ENCODE results near the gene AP1M1.

Gene AP1M1

DNA sequence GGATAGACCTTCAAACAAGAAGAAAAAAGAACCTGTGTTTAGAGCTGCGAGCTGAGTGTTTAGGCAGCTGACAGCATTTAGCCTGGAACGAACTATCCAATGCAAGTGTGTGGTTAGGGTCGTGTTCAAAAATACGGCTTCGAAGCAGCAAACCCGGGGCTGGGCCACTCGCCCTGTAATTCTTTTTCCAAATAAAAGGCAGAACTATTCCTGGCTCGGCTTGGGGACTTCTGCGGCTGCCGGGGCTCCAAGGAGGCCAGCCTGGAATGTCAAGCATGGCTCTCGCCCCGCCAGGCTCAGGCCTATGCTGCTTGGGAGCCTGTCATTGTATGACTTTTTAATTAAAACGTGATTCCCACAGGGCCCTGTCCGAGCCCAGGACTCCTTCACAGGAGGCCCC lies 75.2 kb downstream of the AP1M1 start:
- no peak overlapping the region for H3K4ac ChIP-seq (ENCODE audit: low read depth, low read length)
- H2AK5ac ChIP-seq (ENCODE audit: low read length) = no peak overlapping the region
- no peaks in the 10 kb centered on the region for H3K27me3 ChIP-seq (ENCODE audit: insufficient read depth, low read length)
- no peak for DNase-seq
- no peak overlapping the region for H2AFZ ChIP-seq (ENCODE audit: insufficient read depth, low read length, poor library complexity)
- H3K27ac ChIP-seq (ENCODE audit: low read depth, low read length) = no peak overlapping the region
- H3K4me3 ChIP-seq (ENCODE audit: low read depth, low read length) = no peak overlapping the region
- no CpG with 5 or more reads among the region's 14 CpGs for WGBS (ENCODE audit: extremely low coverage, insufficient coverage, insufficient read length)
- H4K91ac ChIP-seq (ENCODE audit: low read depth, low read length) = no peak overlapping the region
- H3K18ac ChIP-seq (ENCODE audit: low read length) = no peak overlapping the region
- no peaks in the 10 kb centered on the region for H3K4me1 ChIP-seq (ENCODE audit: control insufficient read depth in 1 of 2, insufficient read depth in 2 of 2, low read length in 2 of 2)
- H3K79me2 ChIP-seq (ENCODE audit: control insufficient read depth, insufficient read depth, low read length, poor library complexity) = no peaks in the 10 kb centered on the region
- H4K12ac ChIP-seq (ENCODE audit: low read depth, low read length) = no peak overlapping the region
- H3K9ac ChIP-seq (ENCODE audit: low read length) = no peak overlapping the region
- H3K79me1 ChIP-seq (ENCODE audit: low read length) = no peaks in the 10 kb centered on the region
- no peak overlapping the region for H2BK5ac ChIP-seq (ENCODE audit: low read depth, low read length, poor library complexity)
- no peaks in the 10 kb centered on the region for H3K36me3 ChIP-seq (ENCODE audit: control insufficient read depth in 1 of 2, insufficient read depth in 2 of 2, low read length in 2 of 2)
- H3K23ac ChIP-seq (ENCODE audit: low read length) = no peak overlapping the region
- no peak overlapping the region for H3K4me2 ChIP-seq (ENCODE audit: low read length)
- no peaks in the 10 kb centered on the region for H3K9me3 ChIP-seq (ENCODE audit: insufficient read depth, low read depth, low read length)
- H3K14ac ChIP-seq (ENCODE audit: low read length) = no peak overlapping the region
- H2BK12ac ChIP-seq (ENCODE audit: low read length) = no peak overlapping the region
- no peak overlapping the region for H4K8ac ChIP-seq (ENCODE audit: low read depth, low read length)
- no peak overlapping the region for H2BK120ac ChIP-seq (ENCODE audit: insufficient read depth, low read length, poor library complexity)

DNA sequence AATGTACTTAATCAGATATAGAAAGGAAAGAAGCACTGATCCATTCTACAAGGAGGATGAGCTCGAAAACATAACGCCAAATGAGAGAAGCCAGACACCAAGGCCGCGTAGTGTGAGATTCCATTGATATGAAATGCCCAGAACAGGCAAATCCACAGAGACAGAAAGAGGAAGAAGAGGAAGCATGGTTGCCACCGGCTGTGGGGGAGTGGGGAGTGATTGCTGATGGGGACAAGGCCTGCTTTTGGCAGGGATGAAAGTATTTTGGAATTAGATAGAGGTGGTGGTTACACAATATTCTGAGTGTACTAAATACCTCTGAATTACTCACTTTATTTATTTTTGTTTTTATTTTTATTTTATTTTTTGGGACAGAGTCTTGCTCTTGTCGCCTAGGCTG lies 76.7 kb downstream of the AP1M1 start:
- Histone ChIP-seq H2AFZ (ENCODE audit: insufficient read depth, low read length, poor library complexity) (no peak overlapping the region), H4K91ac (ENCODE audit: low read depth, low read length) (no peak overlapping the region), H2BK5ac (ENCODE audit: low read depth, low read length, poor library complexity) (no peak overlapping the region), H4K8ac (ENCODE audit: low read depth, low read length) (no peak overlapping the region), H3K14ac (ENCODE audit: low read length) (no peak overlapping the region), H3K4ac (ENCODE audit: low read depth, low read length) (no peak overlapping the region), H3K4me1 (ENCODE audit: control insufficient read depth in 1 of 2, insufficient read depth in 2 of 2, low read length in 2 of 2) (no peaks in the 10 kb centered on the region), H3K79me1 (ENCODE audit: low read length) (no peaks in the 10 kb centered on the region), H3K18ac (ENCODE audit: low read length) (no peak overlapping the region), H3K4me3 (ENCODE audit: low read depth, low read length) (no peak overlapping the region), H3K9ac (ENCODE audit: low read length) (no peak overlapping the region), H3K79me2 (ENCODE audit: control insufficient read depth, insufficient read depth, low read length, poor library complexity) (no peaks in the 10 kb centered on the region), H2AK5ac (ENCODE audit: low read length) (no peak overlapping the region), H2BK12ac (ENCODE audit: low read length) (no peak overlapping the region), H3K4me2 (ENCODE audit: low read length) (no peak overlapping the region), H3K23ac (ENCODE audit: low read length) (no peak overlapping the region), H3K36me3 (ENCODE audit: control insufficient read depth in 1 of 2, insufficient read depth in 2 of 2, low read length in 2 of 2) (no peaks in the 10 kb centered on the region), H4K12ac (ENCODE audit: low read depth, low read length) (no peak overlapping the region), H3K27ac (ENCODE audit: low read depth, low read length) (no peak overlapping the region), H3K27me3 (ENCODE audit: insufficient read depth, low read length) (no peaks in the 10 kb centered on the region), H2BK120ac (ENCODE audit: insufficient read depth, low read length, poor library complexity) (no peak overlapping the region), H3K9me3 (ENCODE audit: insufficient read depth, low read depth, low read length) (no peaks in the 10 kb centered on the region)
- no CpG with 5 or more reads among the region's 6 CpGs for WGBS (ENCODE audit: extremely low coverage, insufficient coverage, insufficient read length)
- no peak for DNase-seq

DNA sequence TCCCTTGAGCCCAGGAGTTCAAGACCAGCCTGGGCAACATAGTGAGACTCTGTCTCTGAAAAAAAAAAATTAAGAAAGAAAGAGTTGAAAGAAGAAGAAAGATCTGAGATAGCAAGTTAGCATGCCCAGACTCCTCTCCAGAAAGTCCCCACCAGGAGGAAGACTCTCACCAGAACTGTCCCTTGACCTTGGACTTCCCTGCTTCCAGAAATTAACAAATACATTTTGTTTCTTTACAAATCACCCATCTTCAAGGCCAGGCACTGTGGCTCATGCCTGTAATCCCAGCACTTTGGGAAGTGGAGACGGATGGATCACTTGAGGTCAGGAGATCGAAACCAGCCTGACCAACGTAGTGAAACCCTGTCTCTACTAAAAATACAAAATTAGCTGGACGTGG lies 82.6 kb downstream of the AP1M1 start:
- H2BK5ac ChIP-seq (ENCODE audit: low read depth, low read length, poor library complexity) = no peak overlapping the region
- H3K4me2 ChIP-seq (ENCODE audit: low read length) = no peak overlapping the region
- H3K9ac ChIP-seq (ENCODE audit: low read length) = no peak overlapping the region
- H4K12ac ChIP-seq (ENCODE audit: low read depth, low read length) = no peak overlapping the region
- H3K23ac ChIP-seq (ENCODE audit: low read length) = no peak overlapping the region
- H3K79me1 ChIP-seq (ENCODE audit: low read length) = no peaks in the 10 kb centered on the region
- H3K4ac ChIP-seq (ENCODE audit: low read depth, low read length) = no peak overlapping the region
- no peaks in the 10 kb centered on the region for H3K27me3 ChIP-seq (ENCODE audit: insufficient read depth, low read length)
- no peak overlapping the region for H4K91ac ChIP-seq (ENCODE audit: low read depth, low read length)
- H2BK120ac ChIP-seq (ENCODE audit: insufficient read depth, low read length, poor library complexity) = no peak overlapping the region
- no peak overlapping the region for H3K14ac ChIP-seq (ENCODE audit: low read length)
- no peak overlapping the region for H2BK12ac ChIP-seq (ENCODE audit: low read length)
- H4K8ac ChIP-seq (ENCODE audit: low read depth, low read length) = no peak overlapping the region
- H3K27ac ChIP-seq (ENCODE audit: low read depth, low read length) = no peak overlapping the region
- no peak for DNase-seq
- no peaks in the 10 kb centered on the region for H3K9me3 ChIP-seq (ENCODE audit: insufficient read depth, low read depth, low read length)
- no peak overlapping the region for H3K18ac ChIP-seq (ENCODE audit: low read length)
- no peaks in the 10 kb centered on the region for H3K4me1 ChIP-seq (ENCODE audit: control insufficient read depth in 1 of 2, insufficient read depth in 2 of 2, low read length in 2 of 2)
- no peaks in the 10 kb centered on the region for H3K79me2 ChIP-seq (ENCODE audit: control insufficient read depth, insufficient read depth, low read length, poor library complexity)
- H2AK5ac ChIP-seq (ENCODE audit: low read length) = no peak overlapping the region
- H2AFZ ChIP-seq (ENCODE audit: insufficient read depth, low read length, poor library complexity) = no peak overlapping the region
- H3K4me3 ChIP-seq (ENCODE audit: low read depth, low read length) = no peak overlapping the region
- WGBS (ENCODE audit: extremely low coverage, insufficient coverage, insufficient read length) = no CpG with 5 or more reads among the region's 4 CpGs
- H3K36me3 ChIP-seq (ENCODE audit: control insufficient read depth in 1 of 2, insufficient read depth in 2 of 2, low read length in 2 of 2) = no peaks in the 10 kb centered on the region

DNA sequence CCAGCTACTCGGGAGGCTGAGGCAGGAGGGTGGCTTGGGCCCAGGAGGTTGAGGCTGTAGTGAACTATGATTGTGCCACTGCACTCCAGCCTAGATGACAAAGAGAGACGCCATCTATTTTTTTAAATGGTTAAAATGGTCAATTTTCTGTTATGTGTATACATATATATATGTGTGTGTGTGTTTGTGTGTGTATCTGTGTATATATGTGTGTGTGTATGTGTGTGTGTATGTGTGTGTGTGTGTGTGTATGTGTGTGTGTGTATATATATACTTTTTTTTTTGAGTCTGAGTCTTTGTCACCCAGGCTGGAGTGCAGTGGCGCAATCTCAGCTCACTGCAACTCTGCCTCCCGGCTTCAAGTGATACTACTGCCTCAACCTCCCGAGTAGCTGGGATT lies 84.0 kb downstream of the AP1M1 start:
- Histone ChIP-seq H3K79me2 (ENCODE audit: control insufficient read depth, insufficient read depth, low read length, poor library complexity) (no peaks in the 10 kb centered on the region), H4K91ac (ENCODE audit: low read depth, low read length) (no peak overlapping the region), H2BK5ac (ENCODE audit: low read depth, low read length, poor library complexity) (no peak overlapping the region), H3K18ac (ENCODE audit: low read length) (no peak overlapping the region), H3K9me3 (ENCODE audit: insufficient read depth, low read depth, low read length) (no peaks in the 10 kb centered on the region), H3K4me3 (ENCODE audit: low read depth, low read length) (no peak overlapping the region), H3K79me1 (ENCODE audit: low read length) (no peaks in the 10 kb centered on the region), H3K4ac (ENCODE audit: low read depth, low read length) (no peak overlapping the region), H3K14ac (ENCODE audit: low read length) (no peak overlapping the region), H4K12ac (ENCODE audit: low read depth, low read length) (no peak overlapping the region), H2BK12ac (ENCODE audit: low read length) (no peak overlapping the region), H3K4me1 (ENCODE audit: control insufficient read depth in 1 of 2, insufficient read depth in 2 of 2, low read length in 2 of 2) (no peaks in the 10 kb centered on the region), H3K36me3 (ENCODE audit: control insufficient read depth in 1 of 2, insufficient read depth in 2 of 2, low read length in 2 of 2) (no peaks in the 10 kb centered on the region), H3K27me3 (ENCODE audit: insufficient read depth, low read length) (no peaks in the 10 kb centered on the region), H3K23ac (ENCODE audit: low read length) (no peak overlapping the region), H2BK120ac (ENCODE audit: insufficient read depth, low read length, poor library complexity) (no peak overlapping the region), H2AK5ac (ENCODE audit: low read length) (no peak overlapping the region), H2AFZ (ENCODE audit: insufficient read depth, low read length, poor library complexity) (no peak overlapping the region), H3K9ac (ENCODE audit: low read length) (no peak overlapping the region), H4K8ac (ENCODE audit: low read depth, low read length) (no peak overlapping the region), H3K4me2 (ENCODE audit: low read length) (no peak overlapping the region), H3K27ac (ENCODE audit: low read depth, low read length) (no peak overlapping the region)
- DNase-seq = no peak
- no CpG with 5 or more reads among the region's 5 CpGs for WGBS (ENCODE audit: extremely low coverage, insufficient coverage, insufficient read length)

Data from trophoblast cell (in vitro differentiated cells and primary cell).